Endothelial cell of umbilical vein (primary cell): ENCODE measurements around the gene GGT6.

Experiments used
- FOS ChIP-seq: IDR thresholded peaks from 2 replicates; pipeline ENCODE4 v1.6.1; 2011; ENCODE audit warnings: mild to moderate bottlenecking, low read length, moderate library complexity, borderline replicate concordance; ENCODE audit not compliant: insufficient read depth
- POLR2A ChIP-seq: IDR thresholded peaks from 2 replicates; pipeline ENCODE4 v1.6.1; 2012; ENCODE audit warnings: low read depth, mild to moderate bottlenecking, control low read depth, low read length

DNA sequence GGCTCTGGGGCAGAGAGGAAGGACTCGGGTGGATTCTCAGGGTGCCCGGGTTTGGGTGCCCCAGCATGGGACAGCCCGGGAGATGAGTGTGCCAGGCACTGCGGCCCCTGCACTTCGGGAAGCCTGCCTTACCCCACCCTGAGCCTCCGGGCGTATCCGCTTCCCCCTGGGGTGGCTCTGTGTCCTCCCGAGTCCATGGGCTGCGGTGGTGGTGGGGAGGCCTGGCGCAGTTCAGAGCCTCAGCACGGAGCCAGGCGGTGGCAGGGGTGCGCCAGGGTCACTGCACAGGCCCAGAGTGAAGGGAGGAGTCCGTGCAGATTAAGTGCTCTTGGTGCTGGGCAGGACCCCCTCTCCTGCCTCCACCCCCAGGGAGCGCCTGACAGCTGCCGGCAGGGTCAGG, 25.9 kb downstream of the GGT6 start:
- TF ChIP-seq FOS (no peak), POLR2A (no peak)
